Measurements from ENCODE around the gene ZMYND11.

GRCh38 chr10:94613-95012 lies 40.6 kb upstream of the ZMYND11 start:
- TF ChIP-seq CTCF (IDR thresholded peaks at IDR 0.05 in 8 of 11, conservative IDR thresholded peaks at IDR 0.05 in 3 of 11): no peak
- TF ChIP-seq POLR2AphosphoS5 (IDR thresholded peaks at IDR 0.05): no peak
